Stimulated activated CD4-positive, alpha-beta T cell treated with anti-CD3 and anti-CD28 coated beads, Interleukin-2, amount 100 ng/mL, for 48 hours (primary cell): ENCODE data around the gene TMBIM1.
A peak's percentile ranks its signal among the peaks of the same experiment; 100 is the strongest.

Experiments
- DNase-seq, 2 donors: peaks; one replicate each; pipeline ENCODE4 v3.0.0-alpha.2; 2020

Gene TMBIM1, protein sequence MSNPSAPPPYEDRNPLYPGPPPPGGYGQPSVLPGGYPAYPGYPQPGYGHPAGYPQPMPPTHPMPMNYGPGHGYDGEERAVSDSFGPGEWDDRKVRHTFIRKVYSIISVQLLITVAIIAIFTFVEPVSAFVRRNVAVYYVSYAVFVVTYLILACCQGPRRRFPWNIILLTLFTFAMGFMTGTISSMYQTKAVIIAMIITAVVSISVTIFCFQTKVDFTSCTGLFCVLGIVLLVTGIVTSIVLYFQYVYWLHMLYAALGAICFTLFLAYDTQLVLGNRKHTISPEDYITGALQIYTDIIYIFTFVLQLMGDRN

GRCh38 chr2:218292048-218293014, at the start of gene TMBIM1:
TMBIM1 (minus strand) TSS chr2:218292503; CDS start chr2:218282141, 10,362 bp downstream.
- DNase-seq: peak; percentile 73 to 81

DNA sequence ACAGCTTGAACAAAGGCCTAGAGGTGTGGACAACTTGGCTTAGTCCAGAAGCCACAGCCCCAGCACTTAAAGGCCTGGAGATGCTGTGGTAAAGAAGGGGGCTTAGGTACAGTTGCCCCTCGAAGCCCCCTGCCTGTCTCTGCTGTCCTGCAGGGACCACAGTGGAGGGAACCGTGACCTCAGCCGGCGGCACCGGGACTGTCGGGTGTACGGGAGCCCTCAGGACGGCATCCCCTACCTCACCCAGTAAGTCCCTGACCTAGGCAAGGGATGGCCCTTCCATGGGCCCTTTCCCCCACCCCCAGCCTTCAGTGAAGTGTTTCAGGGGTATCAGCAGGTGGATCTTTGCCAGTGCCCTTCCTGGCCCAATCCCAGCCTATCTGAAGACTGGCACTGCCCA, 49.1 kb upstream of the TMBIM1 start:
- no peak for DNase-seq

GRCh38 chr2:218340656-218341055, 48.4 kb upstream of the TMBIM1 start:
- DNase-seq: no peak

DNA sequence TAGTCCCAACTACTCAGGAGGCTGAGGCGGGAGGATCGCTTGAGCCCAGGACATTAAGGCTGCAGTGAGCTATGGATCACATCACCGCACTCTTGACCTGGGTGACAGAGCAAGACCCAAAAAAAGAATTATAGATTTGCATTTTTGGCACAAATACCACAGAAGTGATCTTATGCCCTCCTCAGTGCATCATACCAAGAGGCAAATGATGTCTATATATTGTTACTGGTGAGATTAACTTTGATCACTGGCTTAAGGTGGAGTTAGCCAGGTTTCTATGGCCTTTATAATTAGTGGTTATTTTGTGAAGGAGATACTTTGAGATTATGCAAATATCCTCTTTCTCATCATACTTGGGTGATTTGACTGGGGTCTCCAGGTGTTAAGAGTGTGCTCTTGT, 42.2 kb upstream of the TMBIM1 start:
- DNase-seq: no peak

GRCh38 chr2:218332920-218333645, 40.8 kb upstream of the TMBIM1 start:
- no peak for DNase-seq

- no peak for DNase-seq
Measured at GRCh38 chr2:218332288-218332687, 40.0 kb upstream of the TMBIM1 start.

DNA sequence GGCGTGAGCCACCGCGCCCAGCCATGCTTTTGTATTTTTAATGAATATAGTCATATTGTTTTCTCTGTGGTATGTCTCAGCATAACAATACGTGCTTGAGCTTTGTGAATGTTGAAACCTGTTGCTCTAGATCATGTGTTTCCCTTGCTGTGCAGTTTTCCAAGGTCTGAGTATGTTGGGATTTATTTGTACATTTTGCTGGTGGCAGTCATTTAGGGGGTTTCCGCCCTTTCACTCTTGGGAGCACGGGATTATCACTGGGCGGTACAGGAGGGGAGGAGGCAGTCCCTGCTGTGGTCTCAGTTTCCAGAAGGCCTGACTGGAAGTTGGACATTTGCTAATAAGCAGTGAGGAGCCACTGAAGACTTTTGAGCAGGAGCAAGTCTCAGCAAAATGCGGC, 39.4 kb upstream of the TMBIM1 start:
- no peak for DNase-seq

GRCh38 chr2:218329826-218330593, 37.7 kb upstream of the TMBIM1 start:
- no peak for DNase-seq

GRCh38 chr2:218329027-218329825, 36.9 kb upstream of the TMBIM1 start:
- DNase-seq: no peak

- no peak for DNase-seq
Measured at GRCh38 chr2:218328294-218328693, 36.0 kb upstream of the TMBIM1 start.

DNA sequence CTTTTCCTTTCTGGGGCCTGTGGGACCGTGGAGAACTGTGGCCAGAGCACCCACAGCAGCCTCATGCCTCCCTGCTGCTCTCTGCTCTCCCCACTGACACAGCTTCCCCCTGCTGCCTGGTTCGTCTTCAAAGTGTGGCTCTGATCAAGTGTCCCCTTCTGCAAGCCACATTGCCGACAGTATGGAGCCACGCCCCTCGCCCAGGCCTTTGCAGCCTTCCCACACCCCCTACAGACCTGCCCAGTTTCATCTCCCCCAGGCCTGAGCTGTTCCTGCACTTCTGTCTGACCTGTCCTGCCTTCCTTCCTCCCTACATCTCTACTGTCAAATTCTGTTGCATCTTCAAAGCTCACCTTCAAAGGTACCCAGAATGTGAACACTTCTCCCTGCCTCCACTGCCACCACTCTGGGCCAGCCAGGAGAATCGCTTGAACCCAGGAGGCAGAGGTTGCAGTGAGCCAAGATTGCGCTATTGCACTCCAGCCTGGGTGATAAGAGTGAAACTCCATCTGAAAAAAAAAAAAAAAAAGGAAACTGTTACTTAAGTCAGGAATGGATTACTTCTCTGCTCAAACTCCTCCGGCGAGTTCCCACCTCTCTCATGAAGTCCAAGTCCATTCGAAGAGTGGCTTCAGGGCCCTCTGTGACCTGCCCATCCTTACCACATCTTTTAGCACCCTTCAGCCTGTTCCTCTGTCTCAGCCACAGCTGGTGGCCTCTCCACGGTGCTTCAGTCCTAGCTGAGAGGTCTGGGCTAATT, 35.3 kb upstream of the TMBIM1 start:
- no peak for DNase-seq

DNA sequence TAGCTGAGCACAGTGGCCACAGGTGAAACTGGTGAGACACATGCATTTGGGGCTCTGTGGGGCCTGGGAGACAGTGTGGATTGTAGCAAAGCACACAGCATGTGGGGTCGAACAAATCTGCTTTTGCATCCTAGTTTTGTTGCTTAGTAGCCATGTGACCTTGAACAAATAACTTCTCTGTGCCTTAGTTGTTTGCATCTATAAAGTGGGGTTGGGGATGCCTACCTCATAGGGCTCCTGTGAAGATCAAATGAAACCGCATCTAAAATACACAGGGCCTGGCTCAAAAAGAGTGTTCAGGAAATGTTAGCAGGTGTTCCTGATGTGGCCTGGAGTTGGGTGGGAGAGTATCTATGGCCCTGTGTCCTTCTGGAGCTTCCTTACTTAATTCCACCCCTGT, 34.0 kb upstream of the TMBIM1 start:
- DNase-seq: no peak

DNA sequence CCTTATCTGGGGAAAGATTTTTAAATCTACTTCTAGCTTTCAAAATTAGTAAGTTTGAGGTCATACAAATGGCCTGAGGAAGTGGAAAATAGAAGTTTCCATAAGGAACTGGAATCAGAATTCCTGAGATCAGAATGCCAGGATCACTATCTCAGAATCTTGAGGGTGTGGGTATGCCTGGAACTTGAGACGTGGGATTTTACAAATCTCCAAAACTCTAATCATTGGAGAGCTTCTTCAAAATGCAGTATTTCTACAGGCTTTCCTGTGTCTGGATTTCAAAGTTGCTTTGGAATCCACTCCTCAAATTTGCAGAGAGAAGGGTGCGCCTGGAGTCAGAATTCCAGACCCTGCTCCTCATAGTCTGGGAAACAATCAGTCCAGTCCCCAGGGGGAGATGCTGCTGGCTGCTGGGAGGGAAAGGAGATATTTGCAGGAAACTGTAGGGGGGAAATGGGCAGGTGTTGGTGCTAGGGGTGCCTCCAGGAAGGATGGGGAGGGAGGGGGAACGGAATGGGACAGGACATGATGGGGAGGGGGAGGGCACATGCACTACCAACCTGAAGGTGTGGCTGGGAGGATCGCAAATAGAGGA, 33.4 kb upstream of the TMBIM1 start:
- DNase-seq: no peak

DNA sequence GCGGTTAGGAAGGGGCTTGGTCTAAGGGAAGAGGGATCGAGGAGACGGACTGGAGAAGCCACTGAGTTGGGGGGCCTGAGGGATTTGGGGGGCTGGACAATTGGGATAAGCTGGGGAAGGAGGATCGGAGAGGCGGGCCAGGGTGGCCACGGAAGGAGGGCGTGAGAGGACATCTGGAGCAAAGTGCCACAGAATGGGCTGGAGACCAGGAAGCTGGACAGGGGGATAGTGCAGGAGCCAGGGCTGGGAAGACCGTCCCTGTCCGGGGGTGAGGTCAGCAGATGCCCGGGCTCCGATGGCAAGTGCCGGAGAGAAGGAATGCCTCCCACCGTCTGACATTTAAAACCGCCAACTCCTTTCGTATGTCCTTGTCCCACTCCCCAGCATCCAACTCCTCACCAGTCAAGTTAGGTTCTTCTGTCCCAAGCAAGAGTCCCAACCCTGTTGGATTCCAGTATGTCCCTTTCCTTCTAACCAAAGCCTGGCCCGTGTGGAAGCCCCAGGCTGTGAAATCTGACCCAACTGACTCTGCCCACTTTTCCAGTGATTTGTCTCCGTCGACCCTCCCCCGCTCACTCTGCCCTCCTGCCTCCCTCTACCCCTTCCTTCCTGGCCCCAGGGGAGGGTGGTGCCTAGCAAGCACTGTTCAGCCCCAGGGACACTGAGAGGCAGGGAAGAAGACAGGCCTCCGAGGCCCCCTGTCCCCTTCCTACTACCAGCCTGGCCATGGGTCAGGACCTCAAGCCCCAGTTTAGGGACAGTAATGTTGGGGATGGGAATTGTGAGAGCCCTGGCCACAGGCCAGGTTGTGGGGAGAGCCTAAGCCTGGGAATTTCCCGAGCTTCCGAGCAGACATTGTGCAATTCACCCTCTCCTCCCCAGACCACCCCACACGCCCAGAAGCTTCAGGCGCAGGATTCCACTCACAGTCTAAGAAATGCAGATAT, 31.5 kb upstream of the TMBIM1 start:
- no peak for DNase-seq

DNA sequence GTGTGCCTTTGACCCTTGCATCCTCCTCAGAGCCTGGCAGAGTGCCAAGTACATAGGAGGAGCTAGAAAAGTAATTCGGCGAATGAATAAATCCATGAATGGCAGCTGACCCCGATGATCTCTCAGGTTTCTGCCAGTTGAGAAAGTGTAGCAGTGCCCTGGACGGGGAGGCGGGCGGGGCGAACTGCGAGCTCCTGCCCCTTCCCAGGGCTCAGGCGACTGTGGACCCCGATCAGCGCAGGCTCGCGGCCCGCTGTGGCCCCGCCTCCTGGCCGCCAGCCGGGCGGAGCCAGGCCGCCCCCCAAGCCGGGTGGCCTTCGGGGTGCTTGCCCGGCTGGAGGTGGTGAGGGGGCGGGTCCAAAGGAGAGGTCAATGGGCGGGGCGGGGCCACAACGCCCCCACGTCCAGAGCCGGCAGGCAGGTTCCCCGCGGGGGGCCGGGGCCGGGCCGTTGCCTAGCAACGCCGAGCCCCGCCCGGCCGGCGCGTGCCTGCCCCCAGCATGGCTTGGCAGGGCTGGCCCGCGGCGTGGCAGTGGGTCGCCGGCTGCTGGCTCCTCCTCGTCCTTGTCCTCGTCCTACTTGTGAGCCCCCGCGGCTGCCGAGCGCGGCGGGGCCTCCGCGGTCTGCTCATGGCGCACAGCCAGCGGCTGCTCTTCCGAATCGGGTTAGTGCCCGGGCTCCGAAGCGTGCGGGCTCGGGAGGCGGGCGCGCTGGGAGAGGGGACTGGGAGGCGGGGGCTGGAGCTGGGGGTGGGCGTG, 30.6 kb upstream of the TMBIM1 start:
- DNase-seq: peak; percentile 22 to 31

- DNase-seq: no peak
Measured at GRCh38 chr2:218320704-218321336, 28.5 kb upstream of the TMBIM1 start.

DNA sequence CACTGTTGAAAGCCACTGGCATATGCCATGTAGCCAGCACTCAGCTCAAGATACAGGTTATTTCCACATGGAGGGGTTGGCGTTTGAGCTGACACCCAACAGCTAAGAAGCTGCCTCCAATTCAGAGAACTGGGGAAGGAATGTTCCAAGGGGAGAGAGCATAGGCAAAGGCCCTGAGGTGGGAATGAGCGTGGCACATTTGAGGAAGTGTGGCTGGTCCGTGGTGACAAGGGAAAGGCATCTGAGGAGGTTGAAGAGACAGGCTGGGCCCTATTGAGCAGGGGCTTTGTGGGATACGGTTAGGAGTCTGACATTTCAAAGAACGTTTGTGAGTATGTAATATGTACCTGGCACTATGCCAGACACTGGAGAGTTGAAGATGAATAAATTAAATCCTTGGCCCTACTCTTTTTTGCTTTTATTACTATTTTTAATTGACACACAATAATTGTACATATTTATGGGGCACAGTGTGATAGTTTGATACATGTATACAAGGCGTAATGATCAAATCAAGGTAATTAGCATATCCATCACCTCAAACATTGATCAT, 27.6 kb upstream of the TMBIM1 start:
- DNase-seq: no peak

- DNase-seq: no peak
Measured at GRCh38 chr2:218318241-218318640, 25.9 kb upstream of the TMBIM1 start.
